PC-9 (cell line): ENCODE results near the gene GNB3. TPM values are rescaled to one million over a fixed set of nuclear protein-coding genes. Genes with fewer than 3 reads are reported as not detected.
A peak's percentile ranks its signal among the peaks of the same experiment; 100 is the strongest.
"Not testable (repeated sequence)": the region's sequence is repeated elsewhere in the genome, so short reads cannot be mapped to it uniquely, and the experiment has no call there.

ENCODE experiments used
- BruUV-seq: library from RNA; stranded (reverse); fragments of 400-500 nt; replicated peaks from 2 replicates; lab custom pipeline; 2021; lab: Mats Ljungman, UMichigan
- CTCF ChIA-PET: fragments of 300-600 bp; sonication (Branson Sonifier 250); formaldehyde crosslinking; loops from one replicate; lab custom pipeline; 2022; ENCODE audit warnings: antibody characterized with exemption; lab: Charles Lee
- POLR2A ChIA-PET: fragments of 300-600 bp; sonication (Branson Sonifier 250); formaldehyde crosslinking; loops from one replicate; lab custom pipeline; 2022; ENCODE audit warnings: antibody characterized with exemption; ENCODE audit not compliant: unreplicated experiment; lab: Charles Lee
- DNase-seq, 2 experiments: peaks; one replicate each; pipeline versions ENCODE4 v3.0.0 to v3.0.0-alpha.2; 2015 to 2022; ENCODE audit warnings: mixed read lengths in 1 of 2
- H2AFZ ChIP-seq: fragments of 200-600 bp; sonication (generic); 2 replicates; pipeline ENCODE4 v1.8.1; 2017; ENCODE audit warnings: antibody characterized with exemption
- H3F3A ChIP-seq: fragments of 200-600 bp; sonication (generic); 2 replicates; pipeline ENCODE4 v1.8.1; 2017; ENCODE audit warnings: antibody characterized with exemption, mild to moderate bottlenecking, low read depth; ENCODE audit not compliant: insufficient read depth
- H3K27ac ChIP-seq: fragments of 200-600 bp; sonication (generic); 2 replicates; pipeline ENCODE4 v1.6.1; 2016; ENCODE audit warnings: mixed run types
- H3K27me3 ChIP-seq: fragments of 200-600 bp; sonication (generic); 2 replicates; pipeline ENCODE4 v1.6.1; 2016; ENCODE audit warnings: low read depth, mixed run types; ENCODE audit not compliant: insufficient read depth
- H3K36me3 ChIP-seq: fragments of 200-600 bp; sonication (generic); 2 replicates; pipeline ENCODE4 v1.6.1; 2016; ENCODE audit warnings: low read depth, mixed run types
- H3K4me1 ChIP-seq: fragments of 200-600 bp; sonication (generic); replicated peaks from 2 replicates; pipeline ENCODE4 v1.6.1; 2016; ENCODE audit warnings: mixed run types; ENCODE audit not compliant: insufficient read depth
- H3K4me2 ChIP-seq: fragments of 200-600 bp; sonication (generic); 2 replicates; pipeline ENCODE4 v1.6.1; 2017; ENCODE audit warnings: mixed run types
- H3K4me3 ChIP-seq: fragments of 200-600 bp; sonication (generic); 2 replicates; pipeline ENCODE4 v1.6.1; 2016; ENCODE audit warnings: mixed run types
- H3K79me2 ChIP-seq: fragments of 200-600 bp; sonication (generic); 2 replicates; pipeline ENCODE4 v1.6.1; 2017; ENCODE audit warnings: low read depth, mixed run types
- H3K9me2 ChIP-seq: fragments of 200-600 bp; sonication (generic); 2 replicates; pipeline ENCODE4 v1.8.1; 2017; ENCODE audit warnings: mild to moderate bottlenecking; ENCODE audit not compliant: insufficient read depth
- H3K9me3 ChIP-seq: fragments of 200-600 bp; sonication (generic); 2 replicates; pipeline ENCODE4 v1.8.1; 2016; ENCODE audit warnings: low read depth; ENCODE audit not compliant: insufficient read depth
- H4K20me1 ChIP-seq: fragments of 200-600 bp; sonication (generic); 2 replicates; pipeline ENCODE4 v1.8.1; 2017; ENCODE audit not compliant: insufficient read depth
- CTCF ChIP-seq: fragments of 200-600 bp; sonication (generic); conservative IDR thresholded peaks from 2 replicates; pipeline ENCODE4 v1.6.1; 2017; ENCODE audit warnings: mixed run types, antibody characterized with exemption, mild to moderate bottlenecking, moderate library complexity
- EZH2 ChIP-seq: fragments of 200-600 bp; sonication (generic); IDR thresholded peaks from 2 replicates; pipeline ENCODE4 v1.8.0; 2017; ENCODE audit warnings: antibody characterized with exemption, low read depth
- intact Hi-C: fragments of 100-400 bp; cut with micrococcal nuclease; formaldehyde crosslinking; loops from one replicate; pipeline ENCODE4 v1.10.0; 2022; ENCODE audit not compliant: unreplicated experiment
- total RNA-seq: library from RNA; stranded (reverse); gene quantifications from 2 replicates; pipeline ENCODE4 v1.2.3, GENCODE V29; 2021

Gene GNB3
- total RNA-seq, 1 experiment from 2014 or later = not detected

- H3K36me3 ChIP-seq = no peaks in the 10 kb centered on the region
- H3K9me3 ChIP-seq = no peaks in the 10 kb centered on the region
- peak overlapping the region; percentile 80 for H3K4me2 ChIP-seq
- peak overlapping the region; percentile 92 for H2AFZ ChIP-seq
- DNase-seq = peak; percentile 89 to 100
- no peaks in the 10 kb centered on the region for H3K9me2 ChIP-seq
- peaks cover 15% of the 10 kb centered on the region for H3K4me1 ChIP-seq
- TF ChIP-seq EZH2 = no peak
- peak; percentile 74 for TF ChIP-seq CTCF
- H3F3A ChIP-seq = peaks cover 12% of the 10 kb centered on the region; the same call in 1 of the 2 replicates
- ChIA-PET POLR2A (interaction anchor here (0.6 to 1.6 kb wide), 12 partner anchors 18 to 517 kb away, joined by 3 to 20 read pairs (median 4); partner anchors contain the start of genes C12orf57, LPCAT3, RNU7-1 and SPSB2), CTCF (interaction anchor here (0.5 to 2.0 kb wide), 9 partner anchors 13 to 202 kb away, joined by 3 to 12 read pairs (median 5); partner anchors contain the start of genes LRRC23, SPSB2 and ZNF384)
- H3K79me2 ChIP-seq = no peaks in the 10 kb centered on the region
- peak overlapping the region; percentile 90 for H3K27ac ChIP-seq
- peak overlapping the region; percentile 57 for H3K4me3 ChIP-seq
- no peaks in the 10 kb centered on the region for H4K20me1 ChIP-seq
- no peaks in the 10 kb centered on the region for H3K27me3 ChIP-seq
- intact Hi-C loops = loop anchor here (1.0 kb wide), 3 partner anchors 18 to 40 kb away; partner anchors contain the start of genes CDCA3 and SPSB2
- BruUV-seq = no TSS peak
Observed at GRCh38 chr12:6890789-6891645, 50.3 kb downstream of the GNB3 start.

- TSS peak; percentile 65 for BruUV-seq
- DNase-seq = no peak
- TF ChIP-seq CTCF = no peak
- Histone ChIP-seq H3K27me3 (no peaks in the 10 kb centered on the region), H3K4me3 (peak overlapping the region; percentile 57), H3K4me1 (peaks cover 18% of the 10 kb centered on the region), H3K9me2 (no peaks in the 10 kb centered on the region), H3K79me2 (no peaks in the 10 kb centered on the region), H4K20me1 (no peaks in the 10 kb centered on the region), H3K4me2 (peak overlapping the region; percentile 79), H3K9me3 (no peaks in the 10 kb centered on the region), H3K27ac (peak overlapping the region; percentile 30), H2AFZ (peak overlapping the region; percentile 92), H3K36me3 (no peaks in the 10 kb centered on the region), H3F3A (peaks cover 12% of the 10 kb centered on the region; the same call in 1 of the 2 replicates)
- ChIA-PET POLR2A (interaction anchor here (0.6 to 1.6 kb wide), 9 partner anchors 19 to 517 kb away, joined by 3 to 20 read pairs (median 4); partner anchors contain the start of genes LPCAT3 and SPSB2), CTCF (interaction anchor here (0.5 to 2.0 kb wide), 10 partner anchors 12 to 203 kb away, joined by 3 to 12 read pairs (median 5); partner anchors contain the start of genes LRRC23, SPSB2 and ZNF384)
- intact Hi-C loops = loop anchor here (1.0 kb wide), 3 partner anchors 18 to 40 kb away; partner anchors contain the start of genes CDCA3 and SPSB2
Observed at GRCh38 chr12:6891646-6892001, 50.9 kb downstream of the GNB3 start.

GRCh38 chr12:6892683-6893082, 52.0 kb downstream of the GNB3 start:
- H3K4me3 ChIP-seq, H3K27ac ChIP-seq, H2AFZ ChIP-seq, H3K27me3 ChIP-seq, H3K79me2 ChIP-seq, DNase-seq, H3K9me2 ChIP-seq, H3K9me3 ChIP-seq, BruUV-seq, H3K4me2 ChIP-seq, intact Hi-C loops, H3K36me3 ChIP-seq, H4K20me1 ChIP-seq: not testable (repeated sequence)
- CTCF ChIA-PET = interaction anchor here (0.7 to 2.0 kb wide), 3 partner anchors 20 to 68 kb away, joined by 3 to 13 read pairs (median 12); partner anchors contain the start of gene SPSB2
- Histone ChIP-seq H3F3A (peaks cover 12% of the 10 kb centered on the region; the same call in 1 of the 2 replicates), H3K4me1 (peaks cover 21% of the 10 kb centered on the region)
- POLR2A ChIA-PET = interaction anchor here (0.6 kb wide), 1 partner anchor 136 kb away, joined by 22 read pairs; no protein-coding TSS in a partner anchor
